Ascending aorta (tissue), 2 donors: ENCODE data around the gene LRP1B. TPM values are rescaled to one million over a fixed set of nuclear protein-coding genes. Genes with fewer than 3 reads are reported as not detected.

Experiments used
- DNase-seq, 2 donors: peaks; one replicate each; pipeline ENCODE4 v3.0.0-alpha.2; 2019; ENCODE audit warnings: low spot score in 2 of 2
- H3K27ac ChIP-seq, 2 donors: fragments of 200-600 bp; sonication (generic); one replicate each; pipeline ENCODE4 v1.5.1; 2016 to 2017; ENCODE audit warnings: mild to moderate bottlenecking in 1 of 2
- H3K27me3 ChIP-seq: fragments of 200-600 bp; sonication (generic); one replicate; pipeline ENCODE4 v1.5.1; 2017
- H3K36me3 ChIP-seq, 2 donors: fragments of 200-600 bp; sonication (generic); one replicate each; pipeline ENCODE4 v1.5.1; 2016
- H3K4me1 ChIP-seq, 2 donors: fragments of 200-600 bp; sonication (generic); one replicate each; pipeline ENCODE4 v1.5.1; 2016 to 2017; ENCODE audit warnings: mild to moderate bottlenecking in 1 of 2
- H3K4me3 ChIP-seq, 2 donors: fragments of 200-600 bp; sonication (generic); one replicate each; pipeline ENCODE4 v1.5.1; 2016 to 2017; ENCODE audit warnings: mild to moderate bottlenecking in 1 of 2
- H3K9me3 ChIP-seq, 2 donors: fragments of 200-600 bp; sonication (generic); one replicate each; pipeline ENCODE4 v1.5.1; 2016
- intact Hi-C: fragments of 100-400 bp; cut with DNase I; formaldehyde crosslinking; loops from one replicate; pipeline ENCODE4 v1.15.1; 2023
- total RNA-seq: library from RNA; depleted of rRNA; stranded (reverse); fragments of >200 nt; gene quantifications from one replicate; pipeline ENCODE4 v1.1.0, GENCODE V29; 2016
- TF ChIP-seq, protein P1 (sequence below), 3 experiments: fragments of 200-600 bp in 2 of 3; fragments of 450-650 bp in 1 of 3; sonication (generic) in 2 of 3; IDR thresholded peaks; one replicate each; pipeline ENCODE4 v1.5.1; 2016 to 2019; ENCODE audit warnings: antibody characterized with exemption in 3 of 3, mild to moderate bottlenecking in 1 of 3, moderate library complexity in 1 of 3

The LRP1B gene
- total RNA-seq, 1 donor from 2014 or later, result not detected

- intact Hi-C loops, result no loop called here
These were observed 750.5 kb downstream of the LRP1B start for GRCh38 chr2:141380008-141380979.

GRCh38 chr2:141364821-141365220, 766.0 kb downstream of the LRP1B start:
- DNase-seq, result no peak
- Histone ChIP-seq H3K9me3 (no peaks in the 10 kb centered on the region), H3K27me3 (no peaks in the 10 kb centered on the region), H3K4me3 (no peak overlapping the region), H3K27ac (no peak overlapping the region), H3K4me1 (no peaks in the 10 kb centered on the region), H3K36me3 (no peaks in the 10 kb centered on the region)
- TF ChIP-seq, protein P1, sequence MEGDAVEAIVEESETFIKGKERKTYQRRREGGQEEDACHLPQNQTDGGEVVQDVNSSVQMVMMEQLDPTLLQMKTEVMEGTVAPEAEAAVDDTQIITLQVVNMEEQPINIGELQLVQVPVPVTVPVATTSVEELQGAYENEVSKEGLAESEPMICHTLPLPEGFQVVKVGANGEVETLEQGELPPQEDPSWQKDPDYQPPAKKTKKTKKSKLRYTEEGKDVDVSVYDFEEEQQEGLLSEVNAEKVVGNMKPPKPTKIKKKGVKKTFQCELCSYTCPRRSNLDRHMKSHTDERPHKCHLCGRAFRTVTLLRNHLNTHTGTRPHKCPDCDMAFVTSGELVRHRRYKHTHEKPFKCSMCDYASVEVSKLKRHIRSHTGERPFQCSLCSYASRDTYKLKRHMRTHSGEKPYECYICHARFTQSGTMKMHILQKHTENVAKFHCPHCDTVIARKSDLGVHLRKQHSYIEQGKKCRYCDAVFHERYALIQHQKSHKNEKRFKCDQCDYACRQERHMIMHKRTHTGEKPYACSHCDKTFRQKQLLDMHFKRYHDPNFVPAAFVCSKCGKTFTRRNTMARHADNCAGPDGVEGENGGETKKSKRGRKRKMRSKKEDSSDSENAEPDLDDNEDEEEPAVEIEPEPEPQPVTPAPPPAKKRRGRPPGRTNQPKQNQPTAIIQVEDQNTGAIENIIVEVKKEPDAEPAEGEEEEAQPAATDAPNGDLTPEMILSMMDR (IDR thresholded peaks at IDR 0.05), result no peak
- intact Hi-C loops, result no loop called here

More at GRCh38 chr2:141380008-141380979, 750.5 kb downstream of the LRP1B start:
- DNase-seq, result no peak
- Histone ChIP-seq H3K36me3 (no peaks in the 10 kb centered on the region), H3K27me3 (no peaks in the 10 kb centered on the region), H3K27ac (no peak overlapping the region), H3K9me3 (no peaks in the 10 kb centered on the region), H3K4me3 (no peak overlapping the region), H3K4me1 (no peaks in the 10 kb centered on the region)
- TF ChIP-seq, protein P1 (IDR thresholded peaks at IDR 0.05), result no peak

GRCh38 chr2:141362311-141362710, 768.5 kb downstream of the LRP1B start:
- intact Hi-C loops, result no loop called here
- Histone ChIP-seq H3K27me3 (no peaks in the 10 kb centered on the region), H3K4me3 (no peak overlapping the region), H3K9me3 (no peaks in the 10 kb centered on the region), H3K4me1 (no peaks in the 10 kb centered on the region), H3K36me3 (no peaks in the 10 kb centered on the region), H3K27ac (no peak overlapping the region)
- TF ChIP-seq, protein P1 (IDR thresholded peaks at IDR 0.05), result no peak
- no peak for DNase-seq

GRCh38 chr2:141348481-141348880, 782.3 kb downstream of the LRP1B start:
- Histone ChIP-seq H3K36me3 (no peaks in the 10 kb centered on the region), H3K27ac (no peak overlapping the region), H3K4me1 (no peaks in the 10 kb centered on the region), H3K4me3 (no peak overlapping the region), H3K9me3 (no peaks in the 10 kb centered on the region), H3K27me3 (no peaks in the 10 kb centered on the region)
- intact Hi-C loops, result no loop called here
- no peak for DNase-seq
- TF ChIP-seq, protein P1 (IDR thresholded peaks at IDR 0.05), result no peak

- H3K9me3 ChIP-seq, result no peaks in the 10 kb centered on the region
- no peaks in the 10 kb centered on the region for H3K27me3 ChIP-seq
- H3K4me1 ChIP-seq, result no peaks in the 10 kb centered on the region
- TF ChIP-seq, protein P1 (IDR thresholded peaks at IDR 0.05), result no peak
- no peaks in the 10 kb centered on the region for H3K36me3 ChIP-seq
- no peak overlapping the region for H3K27ac ChIP-seq
- no peak for DNase-seq
- intact Hi-C loops, result no loop called here
- no peak overlapping the region for H3K4me3 ChIP-seq
These were observed 789.4 kb downstream of the LRP1B start for GRCh38 chr2:141341444-141341843.
